Measurements from ENCODE around the gene CFAP57. TPM values are rescaled to one million over a fixed set of nuclear protein-coding genes. Genes with fewer than 3 reads are reported as not detected.

CFAP57 gene
- total RNA-seq, 2 donors from 2014 or later: 0.36 to 0.76 TPM

DNA sequence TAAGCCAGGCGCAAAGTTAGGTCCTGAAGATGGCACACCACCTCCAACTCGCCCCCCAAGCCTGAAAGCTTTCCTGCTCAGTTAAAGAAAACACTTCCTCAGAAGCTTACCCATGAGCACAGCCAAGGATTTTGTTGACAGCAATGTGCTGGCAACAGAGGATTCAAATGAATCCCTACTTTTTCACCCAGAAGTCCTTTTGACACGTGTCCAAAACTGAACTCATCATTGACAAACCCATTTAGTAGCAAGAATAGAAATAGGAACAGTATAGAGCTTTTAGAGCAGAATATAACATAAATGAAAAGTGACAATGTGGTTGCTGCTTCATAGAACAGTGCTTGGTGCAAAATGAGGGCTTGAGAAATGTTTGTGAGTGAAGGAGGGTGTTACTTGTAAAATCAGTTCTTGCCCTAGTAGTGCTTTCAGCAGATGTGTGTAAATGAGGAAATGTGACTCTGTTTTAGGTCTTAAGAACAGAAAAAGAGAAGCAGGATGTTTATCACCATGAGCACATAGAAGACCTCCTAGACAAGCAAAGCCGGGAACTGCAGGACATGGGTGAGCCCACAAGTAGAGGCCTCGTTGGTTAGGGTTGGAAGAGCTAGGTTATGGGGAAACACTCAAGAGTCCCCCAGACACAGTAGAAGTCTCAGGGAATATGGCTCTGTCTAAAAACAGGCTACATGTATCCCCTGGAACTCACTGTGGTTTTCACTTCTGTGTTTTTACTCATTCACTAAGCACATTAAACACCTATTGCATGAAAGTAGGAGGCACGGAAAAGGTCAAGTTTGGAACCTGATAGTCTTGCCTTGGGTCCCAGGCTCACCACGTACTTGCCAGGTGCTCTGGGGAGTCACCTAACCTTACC lies 49.0 kb downstream of the CFAP57 start:
- no peaks in the 10 kb centered on the region for H3K27me3 Mint-ChIP-seq (ENCODE audit: low read depth)
- DNase-seq (no peak), ATAC-seq (replicated peaks in 1 of 2) (peak in 1 of 2 donors; percentile 19)
- H3K4me3 Mint-ChIP-seq: no peak overlapping the region
- peaks cover 11% of the 10 kb centered on the region for H3K4me1 Mint-ChIP-seq (ENCODE audit: low read depth)
- H3K36me3 Mint-ChIP-seq (ENCODE audit: insufficient read depth in 2 of 2): no peaks in the 10 kb centered on the region
- no peaks in the 10 kb centered on the region for H3K9me3 Mint-ChIP-seq
- no peak overlapping the region for H3K27ac Mint-ChIP-seq

DNA sequence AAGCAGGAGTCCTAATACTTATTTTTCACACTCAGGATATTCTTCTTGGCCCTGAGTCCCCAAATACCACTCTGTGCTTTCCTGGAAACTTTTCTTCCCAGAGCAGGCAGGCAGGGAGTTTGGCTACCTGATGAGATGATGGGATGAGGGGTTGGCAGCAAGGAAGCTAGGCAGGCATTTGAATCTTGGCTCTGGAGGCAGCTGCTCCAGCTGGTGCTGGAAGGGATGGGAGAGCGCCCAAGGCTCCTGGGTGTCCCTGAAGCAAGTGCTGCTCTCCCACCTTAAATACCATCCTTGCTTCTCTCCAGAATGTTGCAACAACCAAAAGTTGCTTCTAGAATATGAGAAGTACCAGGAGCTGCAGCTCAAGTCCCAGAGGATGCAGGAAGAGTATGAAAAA lies 49.7 kb downstream of the CFAP57 start:
- no peak for DNase-seq
- Mint-ChIP-seq H3K36me3 (ENCODE audit: insufficient read depth in 2 of 2) (no peaks in the 10 kb centered on the region), H3K9me3 (no peaks in the 10 kb centered on the region), H3K4me1 (ENCODE audit: low read depth) (peaks cover 13% of the 10 kb centered on the region), H3K27me3 (ENCODE audit: low read depth) (peaks cover 5% of the 10 kb centered on the region), H3K4me3 (no peak overlapping the region), H3K27ac (no peak overlapping the region)
- no peak for ATAC-seq (replicated peaks in 1 of 2)

DNA sequence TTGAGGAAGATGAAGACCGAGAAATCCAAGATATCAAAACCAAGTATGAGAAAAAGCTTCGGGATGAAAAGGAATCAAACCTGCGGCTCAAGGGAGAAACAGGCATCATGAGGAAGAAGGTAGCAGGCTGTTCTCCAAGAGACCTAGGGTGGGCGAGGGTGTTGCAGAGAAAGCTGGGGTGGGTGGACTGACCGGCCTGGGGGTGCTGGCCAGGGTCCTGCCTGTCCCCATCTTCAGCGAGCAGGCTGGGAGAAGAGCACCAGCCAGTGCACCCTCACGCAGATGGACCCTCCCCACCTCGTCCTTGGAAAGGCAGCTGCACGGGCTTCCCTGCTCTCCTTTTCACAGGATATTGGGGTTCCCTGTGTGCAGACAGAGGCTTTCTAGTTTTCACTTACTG lies 50.7 kb downstream of the CFAP57 start:
- DNase-seq (no peak), ATAC-seq (replicated peaks in 1 of 2) (no peak)
- Mint-ChIP-seq H3K36me3 (ENCODE audit: insufficient read depth in 2 of 2) (no peaks in the 10 kb centered on the region), H3K4me1 (ENCODE audit: low read depth) (peaks cover 18% of the 10 kb centered on the region), H3K4me3 (no peak overlapping the region), H3K27me3 (ENCODE audit: low read depth) (peaks cover 9% of the 10 kb centered on the region), H3K27ac (no peak overlapping the region), H3K9me3 (no peaks in the 10 kb centered on the region)

DNA sequence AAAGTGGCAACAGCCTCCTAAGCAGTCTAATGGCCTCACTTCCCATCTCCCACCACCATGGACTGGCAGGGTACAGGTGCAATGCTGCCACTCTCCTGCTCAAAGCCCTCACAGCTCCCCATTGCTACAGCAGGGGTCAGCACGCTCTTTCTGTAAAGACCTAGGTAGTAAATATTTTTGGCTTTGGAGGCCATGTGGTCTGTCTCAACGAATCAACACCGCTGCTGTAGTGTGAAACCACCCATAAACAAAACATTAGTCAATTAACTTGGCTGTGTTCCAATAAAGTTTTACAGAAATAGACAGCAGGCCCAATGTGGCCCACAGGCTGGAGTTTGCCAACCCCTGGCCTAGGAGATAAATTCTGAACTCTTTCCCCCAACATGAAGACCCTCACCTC lies 53.0 kb downstream of the CFAP57 start:
- H3K36me3 Mint-ChIP-seq (ENCODE audit: insufficient read depth in 2 of 2): no peaks in the 10 kb centered on the region
- no peaks in the 10 kb centered on the region for H3K9me3 Mint-ChIP-seq
- DNase-seq (no peak), ATAC-seq (replicated peaks in 1 of 2) (no peak)
- peaks cover 9% of the 10 kb centered on the region for H3K27me3 Mint-ChIP-seq (ENCODE audit: low read depth)
- H3K4me3 Mint-ChIP-seq: no peak overlapping the region
- peaks cover 18% of the 10 kb centered on the region for H3K4me1 Mint-ChIP-seq (ENCODE audit: low read depth)
- H3K27ac Mint-ChIP-seq: no peak overlapping the region

DNA sequence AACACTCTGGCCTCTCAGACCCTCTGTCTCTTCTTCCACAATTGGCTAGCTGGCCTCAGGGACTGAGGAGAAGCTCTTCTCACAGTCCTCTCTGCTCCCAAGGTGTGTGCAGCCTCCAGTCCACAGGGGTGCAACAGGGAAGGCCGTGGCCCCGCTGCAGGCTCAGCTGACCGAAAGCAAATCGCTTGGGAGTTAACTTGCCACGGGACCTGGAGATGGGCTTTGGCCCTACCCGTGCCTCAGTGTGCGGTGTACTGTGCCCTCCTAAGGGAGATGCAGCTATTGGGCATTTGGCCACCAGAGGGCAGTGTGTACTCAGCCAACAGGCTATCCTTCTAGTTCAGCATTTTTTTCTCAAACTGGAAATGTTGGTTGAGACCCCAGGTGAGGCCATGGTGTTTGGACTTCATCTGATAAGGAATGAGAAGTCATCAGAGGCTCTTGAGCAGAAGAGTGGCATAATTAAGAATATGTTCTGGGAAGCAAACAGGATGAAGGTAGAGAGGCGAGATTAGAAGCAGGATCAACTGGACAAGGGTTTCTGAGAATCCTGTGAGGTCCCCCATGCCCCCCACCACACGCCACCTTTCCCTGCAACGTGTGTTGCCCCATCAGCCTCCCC lies 55.1 kb downstream of the CFAP57 start:
- Mint-ChIP-seq H3K27ac (no peak overlapping the region), H3K9me3 (no peaks in the 10 kb centered on the region), H3K4me1 (ENCODE audit: low read depth) (peaks cover 8% of the 10 kb centered on the region), H3K4me3 (no peak overlapping the region), H3K36me3 (ENCODE audit: insufficient read depth in 2 of 2) (no peaks in the 10 kb centered on the region), H3K27me3 (ENCODE audit: low read depth) (peaks cover 9% of the 10 kb centered on the region)
- DNase-seq: peak; percentile 84
- peak; percentile 92 to 93 for ATAC-seq (replicated peaks in 1 of 2)

DNA sequence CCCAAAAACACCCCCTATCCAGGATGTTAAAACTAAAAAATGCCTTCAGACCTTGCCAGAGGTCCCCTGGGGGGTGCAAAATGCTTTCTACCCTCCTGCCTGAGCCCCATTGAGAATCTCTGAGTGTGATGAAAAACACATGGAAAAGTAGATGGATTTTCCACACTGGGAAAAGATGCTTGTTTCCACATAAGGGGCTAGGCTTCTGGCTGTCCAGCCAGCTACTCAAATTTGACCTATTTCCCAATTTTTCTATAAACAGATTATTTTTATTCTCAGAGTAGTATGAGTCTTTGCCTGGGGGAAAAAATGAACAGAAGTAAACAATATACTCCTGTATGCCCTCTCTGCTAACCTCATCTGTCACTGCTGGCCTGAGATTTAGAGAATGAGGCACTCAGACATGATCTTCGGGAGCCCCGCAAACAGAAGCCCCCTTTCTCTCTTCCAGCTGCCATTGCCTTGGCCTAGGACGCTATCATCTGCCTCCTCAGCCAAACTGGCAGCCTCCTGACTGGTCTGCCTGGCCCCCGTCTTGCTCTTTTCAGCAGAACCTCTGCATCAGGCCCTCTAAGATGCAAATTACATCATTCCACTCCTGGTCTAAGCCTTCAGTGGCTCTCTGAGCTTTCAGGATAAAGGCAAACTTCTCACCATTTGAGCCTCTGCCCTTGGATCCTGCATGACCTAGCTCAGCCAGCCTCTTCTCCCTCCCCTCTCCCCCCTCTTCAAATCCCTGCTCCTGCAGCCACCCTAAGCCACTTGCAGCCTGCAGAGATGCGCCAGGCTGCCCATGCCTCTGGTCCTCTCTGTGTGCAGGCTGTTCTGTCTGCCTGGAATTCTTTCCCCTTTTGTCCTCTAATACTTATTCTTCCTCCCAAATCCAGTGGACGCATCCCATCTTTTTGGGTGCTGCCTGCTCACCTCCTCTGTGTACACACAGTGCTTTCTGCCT lies 58.0 kb downstream of the CFAP57 start:
- Mint-ChIP-seq H3K4me1 (ENCODE audit: low read depth) (peaks cover 8% of the 10 kb centered on the region), H3K27me3 (ENCODE audit: low read depth) (peaks cover 9% of the 10 kb centered on the region), H3K4me3 (no peak overlapping the region), H3K27ac (no peak overlapping the region), H3K36me3 (ENCODE audit: insufficient read depth in 2 of 2) (no peaks in the 10 kb centered on the region), H3K9me3 (no peaks in the 10 kb centered on the region)
- DNase-seq (no peak), ATAC-seq (replicated peaks in 1 of 2) (no peak)

DNA sequence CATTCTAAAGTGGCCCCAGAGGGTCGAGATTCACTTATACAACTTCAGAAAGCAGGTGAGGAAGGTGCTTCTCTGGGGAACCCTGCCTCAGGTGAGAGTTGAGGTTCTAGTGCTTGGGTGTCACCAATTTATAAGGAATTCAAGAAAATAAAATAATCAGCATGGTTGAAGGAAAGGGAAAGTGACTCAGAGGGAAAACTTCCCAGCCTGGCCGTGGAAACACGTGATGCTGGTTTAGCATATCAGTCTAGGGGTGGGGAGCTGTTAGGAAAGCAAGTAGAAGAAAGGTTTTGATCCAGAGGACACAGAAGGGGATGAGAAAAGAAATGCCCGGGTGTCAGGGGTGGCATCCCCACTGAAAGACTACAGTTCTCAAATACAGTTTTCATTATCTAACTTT lies 59.9 kb downstream of the CFAP57 start:
- Mint-ChIP-seq H3K27ac (no peak overlapping the region), H3K4me1 (ENCODE audit: low read depth) (peaks cover 3% of the 10 kb centered on the region), H3K4me3 (no peak overlapping the region), H3K36me3 (ENCODE audit: insufficient read depth in 2 of 2) (no peaks in the 10 kb centered on the region), H3K9me3 (no peaks in the 10 kb centered on the region), H3K27me3 (ENCODE audit: low read depth) (peaks cover 1% of the 10 kb centered on the region)
- no peak for ATAC-seq (replicated peaks in 1 of 2)
- DNase-seq: no peak

DNA sequence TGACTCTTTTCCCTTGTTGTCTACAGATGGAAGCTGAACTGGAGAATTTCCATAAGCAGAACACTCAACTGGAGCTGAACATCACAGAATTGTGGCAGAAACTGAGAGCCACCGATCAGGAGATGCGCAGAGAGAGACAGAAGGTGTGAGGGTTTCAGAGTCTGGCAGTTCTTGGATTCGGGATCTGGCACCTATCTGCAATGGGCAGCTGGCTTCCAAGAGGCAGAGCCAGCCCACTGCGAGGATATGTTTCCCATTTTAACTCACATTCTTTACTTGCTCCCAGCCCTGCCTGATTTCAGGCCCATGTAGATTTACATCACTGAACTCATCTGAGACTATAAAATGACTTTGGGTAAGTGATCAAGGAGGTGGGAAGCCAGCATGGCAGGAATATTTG lies 60.4 kb downstream of the CFAP57 start:
- Mint-ChIP-seq H3K4me3 (no peak overlapping the region), H3K27me3 (ENCODE audit: low read depth) (no peaks in the 10 kb centered on the region), H3K9me3 (no peaks in the 10 kb centered on the region), H3K27ac (no peak overlapping the region), H3K4me1 (ENCODE audit: low read depth) (no peaks in the 10 kb centered on the region), H3K36me3 (ENCODE audit: insufficient read depth in 2 of 2) (no peaks in the 10 kb centered on the region)
- ATAC-seq (replicated peaks in 1 of 2): no peak
- DNase-seq: no peak

DNA sequence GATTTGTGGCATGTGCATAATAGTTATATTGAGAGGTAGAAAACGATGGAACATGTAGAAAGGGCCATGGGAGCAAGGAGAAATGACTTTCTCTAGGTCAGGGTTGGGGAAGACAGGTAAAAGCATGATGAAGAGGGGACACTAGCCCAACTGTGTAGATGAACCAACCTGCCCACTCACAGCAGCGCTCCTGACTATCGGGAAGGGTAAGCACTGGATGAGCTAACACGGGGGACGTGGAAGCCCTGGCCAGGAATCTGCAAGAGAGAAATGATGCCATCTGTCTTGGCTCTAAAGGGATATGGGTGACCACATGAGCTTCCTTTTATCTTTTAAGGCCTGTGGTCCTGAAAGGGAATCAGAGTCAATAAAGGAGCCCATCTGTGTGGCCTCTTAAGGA lies 61.5 kb downstream of the CFAP57 start:
- H3K4me1 Mint-ChIP-seq (ENCODE audit: low read depth): no peaks in the 10 kb centered on the region
- ATAC-seq (replicated peaks in 1 of 2) (no peak), DNase-seq (no peak)
- no peak overlapping the region for H3K27ac Mint-ChIP-seq
- no peaks in the 10 kb centered on the region for H3K27me3 Mint-ChIP-seq (ENCODE audit: low read depth)
- no peak overlapping the region for H3K4me3 Mint-ChIP-seq
- no peaks in the 10 kb centered on the region for H3K36me3 Mint-ChIP-seq (ENCODE audit: insufficient read depth in 2 of 2)
- no peaks in the 10 kb centered on the region for H3K9me3 Mint-ChIP-seq

DNA sequence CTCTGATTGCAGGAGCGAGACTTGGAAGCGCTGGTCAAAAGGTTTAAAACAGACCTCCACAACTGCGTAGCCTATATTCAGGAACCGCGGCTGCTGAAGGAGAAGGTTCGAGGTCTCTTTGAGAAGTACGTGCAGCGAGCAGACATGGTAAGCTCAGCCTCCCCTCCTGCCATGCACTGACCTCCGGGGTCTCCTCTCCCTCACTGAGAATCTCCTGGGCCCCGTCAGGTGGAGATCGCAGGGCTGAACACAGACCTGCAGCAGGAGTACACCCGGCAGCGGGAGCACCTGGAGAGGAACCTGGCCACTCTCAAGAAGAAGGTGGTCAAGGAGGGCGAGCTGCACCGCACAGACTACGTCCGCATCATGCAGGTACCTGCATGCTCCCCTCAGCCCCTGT lies 62.1 kb downstream of the CFAP57 start:
- no peaks in the 10 kb centered on the region for H3K27me3 Mint-ChIP-seq (ENCODE audit: low read depth)
- H3K36me3 Mint-ChIP-seq (ENCODE audit: insufficient read depth in 2 of 2): no peaks in the 10 kb centered on the region
- ATAC-seq (replicated peaks in 1 of 2) (no peak), DNase-seq (no peak)
- no peak overlapping the region for H3K4me3 Mint-ChIP-seq
- no peak overlapping the region for H3K27ac Mint-ChIP-seq
- no peaks in the 10 kb centered on the region for H3K9me3 Mint-ChIP-seq
- H3K4me1 Mint-ChIP-seq (ENCODE audit: low read depth): no peaks in the 10 kb centered on the region

DNA sequence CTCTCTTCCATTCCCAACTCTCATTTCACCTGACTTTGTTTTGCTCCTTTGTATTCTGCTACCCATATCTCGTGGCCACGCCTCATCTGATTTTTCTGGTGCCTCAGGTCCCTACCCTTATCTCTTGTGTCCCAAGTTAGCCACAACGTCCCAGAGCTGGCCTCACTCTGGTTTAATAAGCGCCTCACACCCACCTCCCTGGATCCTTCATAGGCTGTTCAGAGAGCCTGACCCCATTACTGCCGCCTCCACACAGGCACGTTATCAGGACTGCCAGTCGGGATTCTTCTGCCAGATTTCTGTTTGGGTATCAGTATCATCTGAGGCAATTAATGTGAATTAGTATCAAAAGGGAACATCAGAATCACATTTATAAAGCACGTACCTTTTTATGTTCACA lies 62.9 kb downstream of the CFAP57 start:
- no peaks in the 10 kb centered on the region for H3K9me3 Mint-ChIP-seq
- H3K27ac Mint-ChIP-seq: no peak overlapping the region
- no peaks in the 10 kb centered on the region for H3K4me1 Mint-ChIP-seq (ENCODE audit: low read depth)
- DNase-seq (no peak), ATAC-seq (replicated peaks in 1 of 2) (no peak)
- no peaks in the 10 kb centered on the region for H3K36me3 Mint-ChIP-seq (ENCODE audit: insufficient read depth in 2 of 2)
- H3K4me3 Mint-ChIP-seq: no peak overlapping the region
- H3K27me3 Mint-ChIP-seq (ENCODE audit: low read depth): no peaks in the 10 kb centered on the region

DNA sequence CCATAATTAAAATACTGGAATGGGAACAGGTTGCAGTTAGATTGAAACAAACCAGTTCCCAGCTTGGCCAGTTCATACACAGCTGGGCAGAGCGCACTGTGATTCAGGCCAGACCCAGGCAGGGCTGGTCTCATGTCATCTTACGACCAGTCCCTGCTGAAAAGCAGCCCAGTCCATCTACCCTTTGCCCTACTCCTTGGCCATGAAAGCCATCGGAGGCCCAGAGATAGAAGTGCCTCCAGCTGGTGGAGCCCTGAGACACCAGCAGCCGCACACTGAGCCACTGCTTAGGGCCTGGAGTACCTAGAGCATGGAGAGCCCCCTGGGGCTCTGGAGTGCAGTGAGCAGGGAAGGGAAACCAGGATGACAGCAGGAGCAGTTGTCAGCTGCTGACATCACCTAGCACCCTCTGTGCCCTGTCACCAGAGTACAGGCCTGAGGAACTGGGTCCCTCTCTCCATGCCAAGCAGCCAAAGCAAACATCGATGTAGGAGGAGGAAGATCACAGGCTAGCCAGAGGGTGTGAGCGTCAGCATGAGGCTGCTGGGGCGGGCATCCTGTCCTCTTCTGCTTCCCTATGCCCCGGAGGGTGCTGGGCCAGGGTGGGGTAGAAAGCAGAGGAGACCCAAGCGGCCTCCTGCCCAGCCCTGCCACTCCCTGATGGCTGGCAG lies 63.5 kb downstream of the CFAP57 start:
- H3K27ac Mint-ChIP-seq: no peak overlapping the region

More for the DNA sequence above, 63.5 kb downstream of the CFAP57 start:
- no peak for DNase-seq
- no peaks in the 10 kb centered on the region for H3K4me1 Mint-ChIP-seq (ENCODE audit: low read depth)
- H3K9me3 Mint-ChIP-seq: no peaks in the 10 kb centered on the region
- no peaks in the 10 kb centered on the region for H3K27me3 Mint-ChIP-seq (ENCODE audit: low read depth)
- ATAC-seq (replicated peaks in 1 of 2): no peak
- H3K4me3 Mint-ChIP-seq: no peak overlapping the region
- H3K36me3 Mint-ChIP-seq (ENCODE audit: insufficient read depth in 2 of 2): no peaks in the 10 kb centered on the region
